GM06990 (cell line): ENCODE measurements around the gene BCL2L13.
"Not testable (repeated sequence)": the region's sequence is repeated elsewhere in the genome, so short reads cannot be mapped to it uniquely, and the experiment has no call there.

Source experiments
- DNase-seq: peaks from one replicate; pipeline ENCODE4 v3.0.0-alpha.2; 2011; ENCODE audit not compliant: insufficient read length; ENCODE audit errors: extremely low read depth
- H3K27me3 ChIP-seq: replicated peaks from 2 replicates; pipeline ENCODE4 v1.6.0; 2011; ENCODE audit warnings: low read length; ENCODE audit not compliant: control insufficient read depth, insufficient read depth
- H3K36me3 ChIP-seq: 2 replicates; pipeline ENCODE4 v1.5.1; 2011; ENCODE audit warnings: low read length; ENCODE audit not compliant: control insufficient read depth, insufficient read depth
- H3K4me3 ChIP-seq: replicated peaks from 2 replicates; pipeline ENCODE4 v1.5.1; 2011; ENCODE audit warnings: low read depth, mild to moderate bottlenecking, control low read depth, low read length
- TF ChIP-seq, protein P1 (sequence below): IDR thresholded peaks from 2 replicates; pipeline ENCODE4 v1.5.1; 2011; ENCODE audit warnings: low read length, control low read depth, mild to moderate bottlenecking, inconsistent platforms; ENCODE audit not compliant: insufficient read depth, poor library complexity, severe bottlenecking

BCL2L13 gene

DNA sequence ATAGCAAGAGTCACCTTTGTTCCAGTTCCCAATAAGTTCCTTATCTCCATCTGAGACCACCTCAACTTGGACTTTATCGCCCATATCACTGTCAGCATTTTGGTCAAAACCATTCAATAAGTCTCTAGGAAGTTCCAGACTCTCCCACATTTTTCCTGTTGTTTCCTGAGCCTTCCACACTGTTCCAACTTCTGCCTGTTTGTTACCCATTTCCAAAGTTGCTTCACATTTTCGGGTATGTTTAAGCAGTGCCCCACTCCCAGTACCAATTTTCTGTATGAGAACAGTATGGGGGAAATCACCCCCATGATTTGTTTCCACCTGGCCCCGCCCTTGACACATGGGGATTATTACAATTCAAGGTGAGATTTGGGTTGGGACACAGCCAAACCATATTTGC is 26.7 kb downstream of the BCL2L13 start:
- Histone ChIP-seq H3K36me3 (peaks cover 10% of the 10 kb centered on the region), H3K27me3 (no peaks in the 10 kb centered on the region), H3K4me3 (no peak overlapping the region)
- DNase-seq, result no peak
- TF ChIP-seq, protein P1, sequence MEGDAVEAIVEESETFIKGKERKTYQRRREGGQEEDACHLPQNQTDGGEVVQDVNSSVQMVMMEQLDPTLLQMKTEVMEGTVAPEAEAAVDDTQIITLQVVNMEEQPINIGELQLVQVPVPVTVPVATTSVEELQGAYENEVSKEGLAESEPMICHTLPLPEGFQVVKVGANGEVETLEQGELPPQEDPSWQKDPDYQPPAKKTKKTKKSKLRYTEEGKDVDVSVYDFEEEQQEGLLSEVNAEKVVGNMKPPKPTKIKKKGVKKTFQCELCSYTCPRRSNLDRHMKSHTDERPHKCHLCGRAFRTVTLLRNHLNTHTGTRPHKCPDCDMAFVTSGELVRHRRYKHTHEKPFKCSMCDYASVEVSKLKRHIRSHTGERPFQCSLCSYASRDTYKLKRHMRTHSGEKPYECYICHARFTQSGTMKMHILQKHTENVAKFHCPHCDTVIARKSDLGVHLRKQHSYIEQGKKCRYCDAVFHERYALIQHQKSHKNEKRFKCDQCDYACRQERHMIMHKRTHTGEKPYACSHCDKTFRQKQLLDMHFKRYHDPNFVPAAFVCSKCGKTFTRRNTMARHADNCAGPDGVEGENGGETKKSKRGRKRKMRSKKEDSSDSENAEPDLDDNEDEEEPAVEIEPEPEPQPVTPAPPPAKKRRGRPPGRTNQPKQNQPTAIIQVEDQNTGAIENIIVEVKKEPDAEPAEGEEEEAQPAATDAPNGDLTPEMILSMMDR, result no peak

DNA sequence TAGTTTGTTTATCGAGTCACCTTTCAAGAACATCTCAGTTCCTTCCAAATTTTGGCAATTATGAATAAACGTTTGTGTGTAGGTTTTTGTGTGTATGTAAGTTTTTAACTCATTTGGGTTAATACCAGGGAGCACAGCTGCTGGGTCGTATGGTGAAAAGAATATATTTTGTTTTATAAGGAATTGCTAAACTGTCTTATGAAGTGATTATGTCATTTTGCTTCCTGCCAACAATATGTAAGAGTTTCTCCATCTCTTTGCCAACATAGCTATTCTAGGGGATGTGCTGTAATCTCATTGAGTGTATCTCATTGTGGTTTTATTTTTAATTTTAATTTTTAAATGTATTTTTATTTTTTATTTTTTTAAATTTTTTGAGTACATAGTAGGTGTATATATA is 27.3 kb downstream of the BCL2L13 start:
- H3K4me3 ChIP-seq, result no peak overlapping the region
- H3K27me3 ChIP-seq, result no peaks in the 10 kb centered on the region
- H3K36me3 ChIP-seq, result peaks cover 8% of the 10 kb centered on the region
- no peak for DNase-seq
- TF ChIP-seq, protein P1, result no peak

DNA sequence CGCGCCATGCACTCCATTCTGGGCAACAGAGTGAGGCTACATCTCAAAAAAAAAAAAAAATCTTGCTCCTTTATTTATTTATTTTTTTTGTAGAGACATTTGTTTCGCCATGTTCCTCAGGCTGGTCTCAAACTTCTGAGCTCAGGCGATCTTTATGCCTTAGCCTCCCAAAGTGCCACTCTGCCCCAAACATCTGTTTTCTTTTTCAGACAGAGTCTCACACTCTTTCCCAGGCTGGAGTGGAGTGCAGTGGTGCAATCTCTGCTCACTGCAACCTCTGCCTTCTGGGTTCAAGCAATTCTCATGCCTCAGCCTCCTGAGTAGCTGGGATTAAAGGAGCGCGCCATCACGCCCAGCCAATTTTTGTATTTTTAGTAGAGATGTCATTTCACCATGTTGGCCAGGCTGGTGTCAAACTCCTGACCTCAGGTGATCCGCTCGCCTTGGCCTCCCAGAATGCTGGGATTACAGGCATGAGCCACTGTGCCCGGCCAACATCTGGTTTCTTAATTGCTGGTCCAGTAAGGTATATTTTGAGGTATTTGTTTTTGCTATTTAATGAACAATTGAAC is 33.0 kb downstream of the BCL2L13 start:
- DNase-seq, H3K4me3 ChIP-seq, H3K27me3 ChIP-seq, H3K36me3 ChIP-seq: not testable (repeated sequence)

DNA sequence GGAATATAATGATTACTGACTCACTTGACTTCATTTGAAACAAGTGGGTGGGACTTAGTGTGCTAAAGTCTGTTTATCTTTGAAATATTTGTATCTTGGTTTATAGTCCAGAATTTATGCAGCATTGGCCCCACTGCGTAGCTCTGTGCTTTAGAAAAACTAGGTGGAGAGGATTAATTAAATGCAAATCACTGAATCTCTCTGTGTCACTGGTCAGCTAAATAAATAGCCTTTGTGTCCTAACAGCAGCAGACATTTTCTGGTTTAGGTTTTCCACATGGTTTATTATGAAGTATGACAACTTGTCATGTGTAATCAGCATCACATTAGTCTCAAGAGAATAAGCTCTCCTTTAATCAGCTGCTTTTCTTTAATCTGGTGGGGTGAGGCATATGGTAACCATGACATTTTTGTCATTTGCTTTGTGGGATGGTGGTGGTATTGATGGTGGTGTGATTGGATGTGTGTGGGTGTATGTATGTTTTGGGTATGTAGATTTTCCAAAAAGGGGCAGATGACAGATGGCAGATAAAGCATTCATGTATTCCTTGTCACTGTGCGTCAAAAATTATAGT is 33.9 kb downstream of the BCL2L13 start:
- TF ChIP-seq, protein P1, result no peak
- no peak overlapping the region for H3K4me3 ChIP-seq
- no peaks in the 10 kb centered on the region for H3K27me3 ChIP-seq
- no peak for DNase-seq
- no peaks in the 10 kb centered on the region for H3K36me3 ChIP-seq

DNA sequence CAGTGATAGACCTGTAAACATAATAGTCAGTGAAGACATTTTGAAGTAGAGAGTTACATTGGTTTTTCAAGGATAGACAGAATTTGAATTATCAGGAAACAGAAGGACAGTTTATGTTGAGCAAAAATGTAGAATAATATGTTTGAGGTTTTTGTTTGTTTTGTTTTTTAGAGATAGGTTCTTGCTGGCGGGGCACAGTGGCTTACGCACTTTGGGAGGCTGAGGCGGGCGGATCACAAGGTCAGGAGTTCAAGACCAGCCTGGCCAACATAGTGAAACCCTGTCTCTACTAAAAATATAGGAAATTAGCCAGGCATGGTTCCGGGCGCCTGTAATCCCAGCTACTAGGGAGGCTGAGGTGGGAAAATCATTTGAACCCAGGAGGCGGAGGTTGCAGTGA is 35.6 kb downstream of the BCL2L13 start:
- H3K27me3 ChIP-seq, result no peaks in the 10 kb centered on the region
- TF ChIP-seq, protein P1, result no peak
- H3K36me3 ChIP-seq, result no peaks in the 10 kb centered on the region
- no peak overlapping the region for H3K4me3 ChIP-seq
- DNase-seq, result no peak

DNA sequence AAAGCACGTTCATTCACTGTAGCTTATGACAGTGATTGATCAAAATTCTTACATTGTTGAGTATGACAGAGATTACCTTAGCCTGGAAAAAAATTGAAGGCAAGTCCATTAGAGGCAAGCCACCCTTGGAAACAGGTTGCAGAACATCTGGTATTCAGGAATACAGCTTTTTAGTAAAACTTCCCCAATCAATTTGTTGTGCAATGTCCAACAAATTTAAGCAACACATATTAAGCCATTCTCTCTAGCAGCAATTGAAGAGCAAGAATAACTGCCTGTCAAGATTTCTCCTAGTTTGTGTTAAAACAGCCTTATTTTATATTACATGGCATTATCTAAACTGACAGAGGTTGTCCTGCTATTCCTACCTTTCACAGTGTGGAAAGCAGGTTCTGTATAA is 37.0 kb downstream of the BCL2L13 start:
- no peak overlapping the region for H3K4me3 ChIP-seq
- TF ChIP-seq, protein P1, result no peak
- no peaks in the 10 kb centered on the region for H3K27me3 ChIP-seq

More for the DNA sequence above, 37.0 kb downstream of the BCL2L13 start:
- no peaks in the 10 kb centered on the region for H3K36me3 ChIP-seq
- no peak for DNase-seq
